C4-2B (cell line): ENCODE data around the gene PTPN11.

Experiments
- CTCF ChIP-seq: fragments of 450-650 bp; conservative IDR thresholded peaks from 2 replicates; pipeline ENCODE4 v1.5.1; 2017; ENCODE audit warnings: mild to moderate bottlenecking
- ZFX ChIP-seq: fragments of 450-650 bp; IDR thresholded peaks from 2 replicates; pipeline ENCODE4 v1.6.1; 2017

- TF ChIP-seq CTCF (no peak), ZFX (no peak)
Measured at GRCh38 chr12:112430929-112431328, 12.2 kb downstream of the PTPN11 start.
